K562 (cell line): ENCODE measurements around the gene SPINT4. TPM values are rescaled to one million over a fixed set of nuclear protein-coding genes. Genes with fewer than 3 reads are reported as not detected.

Source experiments
- POLR3G ChIP-seq: IDR thresholded peaks from 2 replicates; pipeline ENCODE4 v1.6.1; 2011; ENCODE audit not compliant: insufficient read length, insufficient replicate concordance; ENCODE audit errors: extremely low read depth
- ZNF785 ChIP-seq: fragments of 250-450 bp; sonication (Bioruptor Pico); IDR thresholded peaks from 2 replicates; pipeline ENCODE4 v1.4.0; 2020; ENCODE audit warnings: mild to moderate bottlenecking
- polyA plus RNA-seq, 8 experiments: library from polyadenylated mRNA; depleted of rRNA in 4 of 8; stranded (reverse) in 5 of 8; unstranded in 3 of 8; fragments of >200 nt; fragmentation: Nextera tagmentation in 2 of 8; fragmentation: Illumina TruSeq in 1 of 8; extraction: Ambion mirVana in 2 of 8; extraction: Trizol in 1 of 8; gene quantifications; 2 replicates each; pipeline versions ENCODE4 v1.2.1 to v1.2.3, GENCODE V29; 2011 to 2014; ENCODE audit warnings: inconsistent platforms in 1 of 8, missing spikeins in 1 of 8
- total RNA-seq, 7 experiments: library from RNA; depleted of rRNA in 6 of 7; stranded (reverse); fragments of >200 nt in 6 of 7; fragmentation: Illumina TruSeq in 2 of 7; extraction: Trizol in 2 of 7; gene quantifications; 2 replicates each; pipeline versions ENCODE4 v1.2.1 to v1.2.3, GENCODE V29; 2011 to 2021; ENCODE audit warnings: low replicate concordance in 1 of 7
- TF ChIP-seq, protein P1 (sequence below): fragments of 450-650 bp; IDR thresholded peaks from 2 replicates; pipeline ENCODE4 v1.6.1; 2016; ENCODE audit warnings: mild to moderate bottlenecking, moderate library complexity
- TF ChIP-seq, protein P2 (sequence below): fragments of 250-450 bp; sonication (Bioruptor Pico); IDR thresholded peaks from 2 replicates; pipeline ENCODE4 v1.9.0; 2021; ENCODE audit warnings: mild to moderate bottlenecking
- TF ChIP-seq, protein P3 (sequence below): fragments of 200-800 bp; sonication (Bioruptor generic); IDR thresholded peaks from 2 replicates; pipeline ENCODE4 v1.6.1; 2016; ENCODE audit warnings: missing genetic modification characterization, missing compliant biosample characterization
- TF ChIP-seq, protein P4 (sequence below): sonication (generic); formaldehyde crosslinking; IDR thresholded peaks from 2 replicates; pipeline ENCODE4 v1.8.1; 2023; ENCODE audit warnings: mild to moderate bottlenecking, missing genetic modification reagents
- TF ChIP-seq, protein P5 (sequence below): fragments of 450-650 bp; IDR thresholded peaks from 2 replicates; pipeline ENCODE4 v1.6.1; 2016; ENCODE audit warnings: missing biosample characterization, missing genetic modification characterization

SPINT4 gene
- total and polyA plus RNA-seq, 9 of the 15 experiments (the other 6 are each of a cell fraction or from before 2014, with no cell fraction given), result not detected

DNA sequence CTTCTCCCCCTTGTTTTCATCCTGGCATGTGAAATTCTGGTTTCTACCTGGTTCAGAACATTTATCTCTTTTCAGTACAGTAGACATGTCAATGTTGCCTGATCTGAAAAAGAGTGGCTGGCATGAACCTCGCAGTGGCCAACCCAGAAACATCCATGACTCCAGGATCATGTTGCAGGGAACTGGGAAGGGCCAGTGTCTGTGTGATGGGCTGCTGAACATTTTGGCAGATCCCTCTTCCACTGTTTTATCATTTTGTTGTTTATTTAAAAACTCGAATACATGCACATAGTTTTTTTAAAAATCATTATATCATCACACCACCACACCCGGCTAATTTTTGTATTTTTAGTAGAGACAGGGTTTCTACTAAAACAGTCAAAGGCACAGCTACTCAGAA, 50.5 kb downstream of the SPINT4 start (continued):
- TF ChIP-seq, protein P1, sequence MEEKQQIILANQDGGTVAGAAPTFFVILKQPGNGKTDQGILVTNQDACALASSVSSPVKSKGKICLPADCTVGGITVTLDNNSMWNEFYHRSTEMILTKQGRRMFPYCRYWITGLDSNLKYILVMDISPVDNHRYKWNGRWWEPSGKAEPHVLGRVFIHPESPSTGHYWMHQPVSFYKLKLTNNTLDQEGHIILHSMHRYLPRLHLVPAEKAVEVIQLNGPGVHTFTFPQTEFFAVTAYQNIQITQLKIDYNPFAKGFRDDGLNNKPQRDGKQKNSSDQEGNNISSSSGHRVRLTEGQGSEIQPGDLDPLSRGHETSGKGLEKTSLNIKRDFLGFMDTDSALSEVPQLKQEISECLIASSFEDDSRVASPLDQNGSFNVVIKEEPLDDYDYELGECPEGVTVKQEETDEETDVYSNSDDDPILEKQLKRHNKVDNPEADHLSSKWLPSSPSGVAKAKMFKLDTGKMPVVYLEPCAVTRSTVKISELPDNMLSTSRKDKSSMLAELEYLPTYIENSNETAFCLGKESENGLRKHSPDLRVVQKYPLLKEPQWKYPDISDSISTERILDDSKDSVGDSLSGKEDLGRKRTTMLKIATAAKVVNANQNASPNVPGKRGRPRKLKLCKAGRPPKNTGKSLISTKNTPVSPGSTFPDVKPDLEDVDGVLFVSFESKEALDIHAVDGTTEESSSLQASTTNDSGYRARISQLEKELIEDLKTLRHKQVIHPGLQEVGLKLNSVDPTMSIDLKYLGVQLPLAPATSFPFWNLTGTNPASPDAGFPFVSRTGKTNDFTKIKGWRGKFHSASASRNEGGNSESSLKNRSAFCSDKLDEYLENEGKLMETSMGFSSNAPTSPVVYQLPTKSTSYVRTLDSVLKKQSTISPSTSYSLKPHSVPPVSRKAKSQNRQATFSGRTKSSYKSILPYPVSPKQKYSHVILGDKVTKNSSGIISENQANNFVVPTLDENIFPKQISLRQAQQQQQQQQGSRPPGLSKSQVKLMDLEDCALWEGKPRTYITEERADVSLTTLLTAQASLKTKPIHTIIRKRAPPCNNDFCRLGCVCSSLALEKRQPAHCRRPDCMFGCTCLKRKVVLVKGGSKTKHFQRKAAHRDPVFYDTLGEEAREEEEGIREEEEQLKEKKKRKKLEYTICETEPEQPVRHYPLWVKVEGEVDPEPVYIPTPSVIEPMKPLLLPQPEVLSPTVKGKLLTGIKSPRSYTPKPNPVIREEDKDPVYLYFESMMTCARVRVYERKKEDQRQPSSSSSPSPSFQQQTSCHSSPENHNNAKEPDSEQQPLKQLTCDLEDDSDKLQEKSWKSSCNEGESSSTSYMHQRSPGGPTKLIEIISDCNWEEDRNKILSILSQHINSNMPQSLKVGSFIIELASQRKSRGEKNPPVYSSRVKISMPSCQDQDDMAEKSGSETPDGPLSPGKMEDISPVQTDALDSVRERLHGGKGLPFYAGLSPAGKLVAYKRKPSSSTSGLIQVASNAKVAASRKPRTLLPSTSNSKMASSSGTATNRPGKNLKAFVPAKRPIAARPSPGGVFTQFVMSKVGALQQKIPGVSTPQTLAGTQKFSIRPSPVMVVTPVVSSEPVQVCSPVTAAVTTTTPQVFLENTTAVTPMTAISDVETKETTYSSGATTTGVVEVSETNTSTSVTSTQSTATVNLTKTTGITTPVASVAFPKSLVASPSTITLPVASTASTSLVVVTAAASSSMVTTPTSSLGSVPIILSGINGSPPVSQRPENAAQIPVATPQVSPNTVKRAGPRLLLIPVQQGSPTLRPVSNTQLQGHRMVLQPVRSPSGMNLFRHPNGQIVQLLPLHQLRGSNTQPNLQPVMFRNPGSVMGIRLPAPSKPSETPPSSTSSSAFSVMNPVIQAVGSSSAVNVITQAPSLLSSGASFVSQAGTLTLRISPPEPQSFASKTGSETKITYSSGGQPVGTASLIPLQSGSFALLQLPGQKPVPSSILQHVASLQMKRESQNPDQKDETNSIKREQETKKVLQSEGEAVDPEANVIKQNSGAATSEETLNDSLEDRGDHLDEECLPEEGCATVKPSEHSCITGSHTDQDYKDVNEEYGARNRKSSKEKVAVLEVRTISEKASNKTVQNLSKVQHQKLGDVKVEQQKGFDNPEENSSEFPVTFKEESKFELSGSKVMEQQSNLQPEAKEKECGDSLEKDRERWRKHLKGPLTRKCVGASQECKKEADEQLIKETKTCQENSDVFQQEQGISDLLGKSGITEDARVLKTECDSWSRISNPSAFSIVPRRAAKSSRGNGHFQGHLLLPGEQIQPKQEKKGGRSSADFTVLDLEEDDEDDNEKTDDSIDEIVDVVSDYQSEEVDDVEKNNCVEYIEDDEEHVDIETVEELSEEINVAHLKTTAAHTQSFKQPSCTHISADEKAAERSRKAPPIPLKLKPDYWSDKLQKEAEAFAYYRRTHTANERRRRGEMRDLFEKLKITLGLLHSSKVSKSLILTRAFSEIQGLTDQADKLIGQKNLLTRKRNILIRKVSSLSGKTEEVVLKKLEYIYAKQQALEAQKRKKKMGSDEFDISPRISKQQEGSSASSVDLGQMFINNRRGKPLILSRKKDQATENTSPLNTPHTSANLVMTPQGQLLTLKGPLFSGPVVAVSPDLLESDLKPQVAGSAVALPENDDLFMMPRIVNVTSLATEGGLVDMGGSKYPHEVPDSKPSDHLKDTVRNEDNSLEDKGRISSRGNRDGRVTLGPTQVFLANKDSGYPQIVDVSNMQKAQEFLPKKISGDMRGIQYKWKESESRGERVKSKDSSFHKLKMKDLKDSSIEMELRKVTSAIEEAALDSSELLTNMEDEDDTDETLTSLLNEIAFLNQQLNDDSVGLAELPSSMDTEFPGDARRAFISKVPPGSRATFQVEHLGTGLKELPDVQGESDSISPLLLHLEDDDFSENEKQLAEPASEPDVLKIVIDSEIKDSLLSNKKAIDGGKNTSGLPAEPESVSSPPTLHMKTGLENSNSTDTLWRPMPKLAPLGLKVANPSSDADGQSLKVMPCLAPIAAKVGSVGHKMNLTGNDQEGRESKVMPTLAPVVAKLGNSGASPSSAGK, result no peak
- TF ChIP-seq, protein P2, sequence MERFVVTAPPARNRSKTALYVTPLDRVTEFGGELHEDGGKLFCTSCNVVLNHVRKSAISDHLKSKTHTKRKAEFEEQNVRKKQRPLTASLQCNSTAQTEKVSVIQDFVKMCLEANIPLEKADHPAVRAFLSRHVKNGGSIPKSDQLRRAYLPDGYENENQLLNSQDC (CRISPR knock-in tag), result no peak
- TF ChIP-seq ZNF785 (CRISPR knock-in tag) (no peak), POLR3G (no peak)
- TF ChIP-seq, protein P3, sequence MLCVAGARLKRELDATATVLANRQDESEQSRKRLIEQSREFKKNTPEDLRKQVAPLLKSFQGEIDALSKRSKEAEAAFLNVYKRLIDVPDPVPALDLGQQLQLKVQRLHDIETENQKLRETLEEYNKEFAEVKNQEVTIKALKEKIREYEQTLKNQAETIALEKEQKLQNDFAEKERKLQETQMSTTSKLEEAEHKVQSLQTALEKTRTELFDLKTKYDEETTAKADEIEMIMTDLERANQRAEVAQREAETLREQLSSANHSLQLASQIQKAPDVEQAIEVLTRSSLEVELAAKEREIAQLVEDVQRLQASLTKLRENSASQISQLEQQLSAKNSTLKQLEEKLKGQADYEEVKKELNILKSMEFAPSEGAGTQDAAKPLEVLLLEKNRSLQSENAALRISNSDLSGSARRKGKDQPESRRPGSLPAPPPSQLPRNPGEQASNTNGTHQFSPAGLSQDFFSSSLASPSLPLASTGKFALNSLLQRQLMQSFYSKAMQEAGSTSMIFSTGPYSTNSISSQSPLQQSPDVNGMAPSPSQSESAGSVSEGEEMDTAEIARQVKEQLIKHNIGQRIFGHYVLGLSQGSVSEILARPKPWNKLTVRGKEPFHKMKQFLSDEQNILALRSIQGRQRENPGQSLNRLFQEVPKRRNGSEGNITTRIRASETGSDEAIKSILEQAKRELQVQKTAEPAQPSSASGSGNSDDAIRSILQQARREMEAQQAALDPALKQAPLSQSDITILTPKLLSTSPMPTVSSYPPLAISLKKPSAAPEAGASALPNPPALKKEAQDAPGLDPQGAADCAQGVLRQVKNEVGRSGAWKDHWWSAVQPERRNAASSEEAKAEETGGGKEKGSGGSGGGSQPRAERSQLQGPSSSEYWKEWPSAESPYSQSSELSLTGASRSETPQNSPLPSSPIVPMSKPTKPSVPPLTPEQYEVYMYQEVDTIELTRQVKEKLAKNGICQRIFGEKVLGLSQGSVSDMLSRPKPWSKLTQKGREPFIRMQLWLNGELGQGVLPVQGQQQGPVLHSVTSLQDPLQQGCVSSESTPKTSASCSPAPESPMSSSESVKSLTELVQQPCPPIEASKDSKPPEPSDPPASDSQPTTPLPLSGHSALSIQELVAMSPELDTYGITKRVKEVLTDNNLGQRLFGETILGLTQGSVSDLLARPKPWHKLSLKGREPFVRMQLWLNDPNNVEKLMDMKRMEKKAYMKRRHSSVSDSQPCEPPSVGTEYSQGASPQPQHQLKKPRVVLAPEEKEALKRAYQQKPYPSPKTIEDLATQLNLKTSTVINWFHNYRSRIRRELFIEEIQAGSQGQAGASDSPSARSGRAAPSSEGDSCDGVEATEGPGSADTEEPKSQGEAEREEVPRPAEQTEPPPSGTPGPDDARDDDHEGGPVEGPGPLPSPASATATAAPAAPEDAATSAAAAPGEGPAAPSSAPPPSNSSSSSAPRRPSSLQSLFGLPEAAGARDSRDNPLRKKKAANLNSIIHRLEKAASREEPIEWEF (CRISPR knock-in tag), result no peak
- TF ChIP-seq, protein P4, sequence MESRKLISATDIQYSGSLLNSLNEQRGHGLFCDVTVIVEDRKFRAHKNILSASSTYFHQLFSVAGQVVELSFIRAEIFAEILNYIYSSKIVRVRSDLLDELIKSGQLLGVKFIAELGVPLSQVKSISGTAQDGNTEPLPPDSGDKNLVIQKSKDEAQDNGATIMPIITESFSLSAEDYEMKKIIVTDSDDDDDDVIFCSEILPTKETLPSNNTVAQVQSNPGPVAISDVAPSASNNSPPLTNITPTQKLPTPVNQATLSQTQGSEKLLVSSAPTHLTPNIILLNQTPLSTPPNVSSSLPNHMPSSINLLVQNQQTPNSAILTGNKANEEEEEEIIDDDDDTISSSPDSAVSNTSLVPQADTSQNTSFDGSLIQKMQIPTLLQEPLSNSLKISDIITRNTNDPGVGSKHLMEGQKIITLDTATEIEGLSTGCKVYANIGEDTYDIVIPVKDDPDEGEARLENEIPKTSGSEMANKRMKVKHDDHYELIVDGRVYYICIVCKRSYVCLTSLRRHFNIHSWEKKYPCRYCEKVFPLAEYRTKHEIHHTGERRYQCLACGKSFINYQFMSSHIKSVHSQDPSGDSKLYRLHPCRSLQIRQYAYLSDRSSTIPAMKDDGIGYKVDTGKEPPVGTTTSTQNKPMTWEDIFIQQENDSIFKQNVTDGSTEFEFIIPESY (CRISPR knock-in tag), result no peak
- TF ChIP-seq, protein P5, sequence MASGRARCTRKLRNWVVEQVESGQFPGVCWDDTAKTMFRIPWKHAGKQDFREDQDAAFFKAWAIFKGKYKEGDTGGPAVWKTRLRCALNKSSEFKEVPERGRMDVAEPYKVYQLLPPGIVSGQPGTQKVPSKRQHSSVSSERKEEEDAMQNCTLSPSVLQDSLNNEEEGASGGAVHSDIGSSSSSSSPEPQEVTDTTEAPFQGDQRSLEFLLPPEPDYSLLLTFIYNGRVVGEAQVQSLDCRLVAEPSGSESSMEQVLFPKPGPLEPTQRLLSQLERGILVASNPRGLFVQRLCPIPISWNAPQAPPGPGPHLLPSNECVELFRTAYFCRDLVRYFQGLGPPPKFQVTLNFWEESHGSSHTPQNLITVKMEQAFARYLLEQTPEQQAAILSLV, result no peak
